HEK293 (cell line): ENCODE results near the gene ZNF439.

Experiments
- KLF16 ChIP-seq: fragments of 450-650 bp; formaldehyde crosslinking; IDR thresholded peaks from 2 replicates; pipeline ENCODE4 v1.5.1; 2017; ENCODE audit warnings: missing biosample characterization, missing genetic modification characterization
- SP3 ChIP-seq: fragments of 450-650 bp; formaldehyde crosslinking; IDR thresholded peaks from 2 replicates; pipeline ENCODE4 v1.5.1; 2016; ENCODE audit warnings: missing biosample characterization, missing genetic modification characterization
- ZBTB17 ChIP-seq: fragments of 450-650 bp; formaldehyde crosslinking; IDR thresholded peaks from 2 replicates; pipeline ENCODE4 v1.5.1; 2016; ENCODE audit warnings: missing biosample characterization, missing genetic modification characterization
- ZBTB21 ChIP-seq: fragments of 450-650 bp; formaldehyde crosslinking; IDR thresholded peaks from 2 replicates; pipeline ENCODE4 v1.5.1; 2017; ENCODE audit warnings: missing biosample characterization, missing genetic modification characterization
- ZNF146 ChIP-seq: fragments of 450-650 bp; formaldehyde crosslinking; IDR thresholded peaks from 2 replicates; pipeline ENCODE4 v1.5.1; 2016; ENCODE audit warnings: missing biosample characterization, missing genetic modification characterization
- ZNF274 ChIP-seq, 2 experiments: fragments of 200-500 bp in 1 of 2; fragments of 450-650 bp in 1 of 2; sonication (Bioruptor generic) in 1 of 2; formaldehyde crosslinking in 1 of 2; IDR thresholded peaks; 2 replicates each; pipeline versions ENCODE4 v1.5.1 to v1.6.1; 2014 to 2016; ENCODE audit warnings: borderline replicate concordance in 1 of 2, inconsistent platforms in 1 of 2, low read length in 1 of 2, missing biosample characterization in 1 of 2, missing genetic modification characterization in 1 of 2
- ZNF621 ChIP-seq: fragments of 450-650 bp; formaldehyde crosslinking; IDR thresholded peaks from 2 replicates; pipeline ENCODE4 v1.5.1; 2017; ENCODE audit warnings: missing biosample characterization, missing genetic modification characterization
- TF ChIP-seq, protein P1 (sequence below): fragments of 450-650 bp; formaldehyde crosslinking; IDR thresholded peaks from 2 replicates; pipeline ENCODE4 v1.5.1; 2016; ENCODE audit warnings: missing biosample characterization, missing genetic modification characterization

- TF ChIP-seq ZBTB17: no peak
- no peak for TF ChIP-seq ZBTB21
- TF ChIP-seq, protein P1, sequence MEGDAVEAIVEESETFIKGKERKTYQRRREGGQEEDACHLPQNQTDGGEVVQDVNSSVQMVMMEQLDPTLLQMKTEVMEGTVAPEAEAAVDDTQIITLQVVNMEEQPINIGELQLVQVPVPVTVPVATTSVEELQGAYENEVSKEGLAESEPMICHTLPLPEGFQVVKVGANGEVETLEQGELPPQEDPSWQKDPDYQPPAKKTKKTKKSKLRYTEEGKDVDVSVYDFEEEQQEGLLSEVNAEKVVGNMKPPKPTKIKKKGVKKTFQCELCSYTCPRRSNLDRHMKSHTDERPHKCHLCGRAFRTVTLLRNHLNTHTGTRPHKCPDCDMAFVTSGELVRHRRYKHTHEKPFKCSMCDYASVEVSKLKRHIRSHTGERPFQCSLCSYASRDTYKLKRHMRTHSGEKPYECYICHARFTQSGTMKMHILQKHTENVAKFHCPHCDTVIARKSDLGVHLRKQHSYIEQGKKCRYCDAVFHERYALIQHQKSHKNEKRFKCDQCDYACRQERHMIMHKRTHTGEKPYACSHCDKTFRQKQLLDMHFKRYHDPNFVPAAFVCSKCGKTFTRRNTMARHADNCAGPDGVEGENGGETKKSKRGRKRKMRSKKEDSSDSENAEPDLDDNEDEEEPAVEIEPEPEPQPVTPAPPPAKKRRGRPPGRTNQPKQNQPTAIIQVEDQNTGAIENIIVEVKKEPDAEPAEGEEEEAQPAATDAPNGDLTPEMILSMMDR (tag by site-specific recombination): peak; percentile 63
- no peak for TF ChIP-seq KLF16 (tag by site-specific recombination)
- no peak for TF ChIP-seq SP3 (tag by site-specific recombination)
- no peak for TF ChIP-seq ZNF146 (tag by site-specific recombination)
- TF ChIP-seq ZNF621 (tag by site-specific recombination): no peak
- TF ChIP-seq ZNF274 (IDR thresholded peaks at IDR 0.05; ENCODE audit: low read length): no peak
- no peak for TF ChIP-seq ZNF274 (tag by site-specific recombination; IDR thresholded peaks at IDR 0.05; ENCODE audit: borderline replicate concordance)
Observed at GRCh38 chr19:11881151-11881800, 32.8 kb downstream of the ZNF439 start.
